Vagina (tissue), 2 donors: Measurements from ENCODE around the gene VEZT.

Experiments
- POLR2AphosphoS5 ChIP-seq, 2 donors: sonication (generic); formaldehyde crosslinking; IDR thresholded peaks; one replicate each; pipeline ENCODE4 v1.9.0; 2017; ENCODE audit warnings: antibody characterized with exemption in 2 of 2, mild to moderate bottlenecking in 2 of 2, low read depth in 1 of 2; ENCODE audit not compliant: insufficient read depth in 1 of 2
- TF ChIP-seq, protein P1 (sequence below), 3 experiments: fragments of 450-650 bp in 2 of 3; fragments of 200-600 bp in 1 of 3; sonication (generic) in 1 of 3; IDR thresholded peaks; one replicate each; pipeline ENCODE4 v1.5.1; 2017 to 2019; ENCODE audit warnings: antibody characterized with exemption in 3 of 3, mild to moderate bottlenecking in 2 of 3, moderate library complexity in 2 of 3

DNA sequence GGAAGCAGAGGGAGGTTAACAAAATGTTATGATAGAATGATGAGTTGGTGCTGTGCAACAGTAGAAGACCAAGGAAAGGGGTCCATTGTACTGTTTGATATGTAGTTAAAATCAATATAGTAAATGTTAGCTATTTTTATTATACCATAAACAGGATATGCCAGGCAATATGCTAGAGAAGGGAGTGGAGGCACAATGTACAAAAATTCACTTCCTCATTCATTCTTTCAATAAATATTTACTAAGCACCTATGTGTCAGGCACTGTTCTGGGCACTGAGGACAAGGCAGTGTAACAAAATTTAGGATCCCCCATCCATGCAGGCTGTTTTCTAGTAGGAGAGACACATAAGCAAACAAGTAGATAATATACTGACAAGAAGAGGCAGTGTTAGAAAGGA lies 25.3 kb upstream of the VEZT start:
- TF ChIP-seq, protein P1, sequence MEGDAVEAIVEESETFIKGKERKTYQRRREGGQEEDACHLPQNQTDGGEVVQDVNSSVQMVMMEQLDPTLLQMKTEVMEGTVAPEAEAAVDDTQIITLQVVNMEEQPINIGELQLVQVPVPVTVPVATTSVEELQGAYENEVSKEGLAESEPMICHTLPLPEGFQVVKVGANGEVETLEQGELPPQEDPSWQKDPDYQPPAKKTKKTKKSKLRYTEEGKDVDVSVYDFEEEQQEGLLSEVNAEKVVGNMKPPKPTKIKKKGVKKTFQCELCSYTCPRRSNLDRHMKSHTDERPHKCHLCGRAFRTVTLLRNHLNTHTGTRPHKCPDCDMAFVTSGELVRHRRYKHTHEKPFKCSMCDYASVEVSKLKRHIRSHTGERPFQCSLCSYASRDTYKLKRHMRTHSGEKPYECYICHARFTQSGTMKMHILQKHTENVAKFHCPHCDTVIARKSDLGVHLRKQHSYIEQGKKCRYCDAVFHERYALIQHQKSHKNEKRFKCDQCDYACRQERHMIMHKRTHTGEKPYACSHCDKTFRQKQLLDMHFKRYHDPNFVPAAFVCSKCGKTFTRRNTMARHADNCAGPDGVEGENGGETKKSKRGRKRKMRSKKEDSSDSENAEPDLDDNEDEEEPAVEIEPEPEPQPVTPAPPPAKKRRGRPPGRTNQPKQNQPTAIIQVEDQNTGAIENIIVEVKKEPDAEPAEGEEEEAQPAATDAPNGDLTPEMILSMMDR (IDR thresholded peaks at IDR 0.05) = no peak
- no peak for TF ChIP-seq POLR2AphosphoS5 (IDR thresholded peaks at IDR 0.05; ENCODE audit: insufficient read depth in 1 of 2, low read depth in 1 of 2)
